Colonic mucosa (tissue), 4 donors: Measurements from ENCODE around the gene MRPL23. TPM values are rescaled to one million over a fixed set of nuclear protein-coding genes. Genes with fewer than 3 reads are reported as not detected.

Source experiments
- DNase-seq: peaks from one replicate; pipeline ENCODE4 v3.0.0-alpha.2; 2020
- H3K27ac ChIP-seq: fragments of 200-600 bp; one replicate; pipeline ENCODE4 v1.8.0; 2021
- H3K27me3 ChIP-seq: fragments of 200-600 bp; one replicate; pipeline ENCODE4 v1.8.0; 2021
- H3K36me3 ChIP-seq: fragments of 200-600 bp; one replicate; pipeline ENCODE4 v1.8.0; 2021
- H3K4me1 ChIP-seq: fragments of 200-600 bp; one replicate; pipeline ENCODE4 v1.8.0; 2021; ENCODE audit warnings: mild to moderate bottlenecking
- H3K4me3 ChIP-seq: fragments of 200-600 bp; one replicate; pipeline ENCODE4 v1.8.0; 2021
- H3K9ac ChIP-seq, 2 donors: one replicate each; pipeline ENCODE4 v1.7.0; 2013; ENCODE audit warnings: control low read depth in 2 of 2, low read depth in 2 of 2, low read length in 2 of 2
- H3K9me3 ChIP-seq: fragments of 200-600 bp; one replicate; pipeline ENCODE4 v1.8.0; 2021
- intact Hi-C: fragments of 100-400 bp; cut with DNase I; formaldehyde crosslinking; loops from one replicate; pipeline ENCODE4 v1.14.1; 2022
- total RNA-seq, 2 donors: library from RNA; stranded (reverse); fragmentation: NEBNext Ultra II Directional in 1 of 2; extraction: Animal tissue kit (Norgen Biotek cat#: 25700) in 1 of 2; gene quantifications; one replicate each; pipeline ENCODE4 v1.2.1, GENCODE V29; 2021
- TF ChIP-seq, protein P1 (sequence below): fragments of 200-600 bp; IDR thresholded peaks from one replicate; pipeline ENCODE4 v1.8.0; 2022; ENCODE audit warnings: antibody characterized with exemption, mild to moderate bottlenecking
- donor health status: healthy.
- donor health status: DM: no; HTN: no; CAD: no.
- donor health status: DM: no; HTN: no; CAD: no.

MRPL23 gene
- total RNA-seq, 2 donors from 2014 or later: 89.4 to 140 TPM

DNA sequence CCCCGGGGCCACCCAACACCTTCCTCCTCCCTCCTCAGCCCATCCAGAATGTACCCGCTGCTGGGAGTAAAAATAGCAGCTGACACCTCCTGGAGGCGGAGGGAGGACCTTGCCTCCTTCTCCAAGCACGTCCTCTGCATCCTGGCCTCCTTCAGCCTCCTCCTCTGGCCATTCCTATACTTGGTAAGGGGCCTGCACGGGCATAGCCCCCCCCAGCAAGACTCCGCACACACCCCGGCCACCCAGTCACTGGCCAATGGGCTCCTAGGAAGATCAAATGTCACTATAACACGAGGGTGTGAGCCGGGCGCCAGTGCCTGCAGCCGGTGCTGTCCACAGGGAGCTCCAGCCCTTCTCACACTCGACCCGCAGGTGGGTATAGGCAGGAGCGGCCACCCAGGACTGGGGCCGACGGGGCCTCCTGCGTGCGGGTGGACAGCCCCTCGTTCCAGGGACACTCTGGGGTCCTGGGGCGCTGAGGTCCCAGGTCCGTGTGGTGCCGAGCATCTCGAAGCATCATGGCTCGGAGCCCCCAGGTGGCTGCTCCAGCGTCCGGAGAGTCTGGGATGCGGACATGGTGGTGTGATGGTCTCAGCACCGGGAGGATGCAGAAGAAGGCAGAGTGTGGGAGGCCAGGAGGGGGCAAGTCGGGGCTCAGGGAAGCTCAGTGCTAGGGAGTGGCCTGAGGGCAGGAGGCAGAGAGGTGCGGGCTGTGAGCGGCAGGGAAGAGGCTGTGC is 27.6 kb upstream of the MRPL23 start, which contains the start of gene TNNT3:
TNNT3 (plus strand) TSS at position 313 of the 737 bp plus-strand sequence. CDS start 3,172 bp downstream, outside the sequence.
- no peaks in the 10 kb centered on the region for H3K27me3 ChIP-seq
- DNase-seq: no peak
- H3K4me1 ChIP-seq: no peaks in the 10 kb centered on the region
- TF ChIP-seq, protein P1, sequence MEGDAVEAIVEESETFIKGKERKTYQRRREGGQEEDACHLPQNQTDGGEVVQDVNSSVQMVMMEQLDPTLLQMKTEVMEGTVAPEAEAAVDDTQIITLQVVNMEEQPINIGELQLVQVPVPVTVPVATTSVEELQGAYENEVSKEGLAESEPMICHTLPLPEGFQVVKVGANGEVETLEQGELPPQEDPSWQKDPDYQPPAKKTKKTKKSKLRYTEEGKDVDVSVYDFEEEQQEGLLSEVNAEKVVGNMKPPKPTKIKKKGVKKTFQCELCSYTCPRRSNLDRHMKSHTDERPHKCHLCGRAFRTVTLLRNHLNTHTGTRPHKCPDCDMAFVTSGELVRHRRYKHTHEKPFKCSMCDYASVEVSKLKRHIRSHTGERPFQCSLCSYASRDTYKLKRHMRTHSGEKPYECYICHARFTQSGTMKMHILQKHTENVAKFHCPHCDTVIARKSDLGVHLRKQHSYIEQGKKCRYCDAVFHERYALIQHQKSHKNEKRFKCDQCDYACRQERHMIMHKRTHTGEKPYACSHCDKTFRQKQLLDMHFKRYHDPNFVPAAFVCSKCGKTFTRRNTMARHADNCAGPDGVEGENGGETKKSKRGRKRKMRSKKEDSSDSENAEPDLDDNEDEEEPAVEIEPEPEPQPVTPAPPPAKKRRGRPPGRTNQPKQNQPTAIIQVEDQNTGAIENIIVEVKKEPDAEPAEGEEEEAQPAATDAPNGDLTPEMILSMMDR: no peak
- intact Hi-C loops: no loop called here
- H3K27ac ChIP-seq: no peak within 1 kb of the TSS
- no peak within 1 kb of the TSS for H3K4me3 ChIP-seq
- no peaks in the 10 kb centered on the region for H3K9me3 ChIP-seq
- no peak within 1 kb of the TSS for H3K9ac ChIP-seq
- no peaks in the 10 kb centered on the region for H3K36me3 ChIP-seq

DNA sequence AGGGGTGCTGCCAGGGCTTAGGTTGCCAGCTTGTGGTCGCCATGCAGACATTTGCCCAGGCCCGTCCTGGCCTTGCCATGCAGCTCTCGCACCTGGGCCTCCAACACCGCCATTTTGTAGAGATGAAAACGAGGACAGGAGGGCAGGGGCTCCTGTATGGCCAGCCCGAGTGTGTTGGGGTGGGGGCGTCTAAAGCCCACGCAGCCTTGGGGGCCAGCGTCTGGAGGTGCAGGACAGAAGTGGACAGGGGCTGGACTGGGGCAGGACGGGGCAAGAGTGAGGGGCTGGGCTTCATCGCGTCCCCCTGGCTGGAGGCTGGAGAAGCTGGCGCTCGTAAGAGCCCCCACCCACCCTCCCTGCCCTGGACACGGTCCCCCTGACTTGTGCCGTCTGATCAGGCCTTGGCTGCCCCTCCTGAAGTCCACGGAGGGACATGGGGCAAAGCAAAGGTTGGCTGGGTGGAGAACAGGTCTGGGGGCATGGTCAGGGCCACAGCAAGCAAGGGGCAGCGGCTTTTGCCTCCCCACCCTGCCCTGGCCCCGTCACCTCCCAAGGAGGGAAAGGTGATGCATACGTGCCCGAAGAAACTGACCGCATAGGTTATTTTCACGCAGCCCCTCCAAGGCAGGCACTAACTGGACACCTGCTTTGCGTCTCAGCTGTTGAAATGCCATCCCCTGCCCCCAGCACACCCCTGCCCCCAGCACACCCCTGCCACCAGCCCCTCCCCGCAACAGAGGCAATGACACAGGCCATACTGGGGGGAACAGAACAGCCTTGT is 26.8 kb upstream of the MRPL23 start:
- H3K9ac ChIP-seq: no peak overlapping the region
- DNase-seq: peak; percentile 14
- intact Hi-C loops: no loop called here
- no peak overlapping the region for H3K27ac ChIP-seq
- no peaks in the 10 kb centered on the region for H3K27me3 ChIP-seq
- TF ChIP-seq, protein P1: no peak
- H3K36me3 ChIP-seq: no peaks in the 10 kb centered on the region
- H3K4me3 ChIP-seq: no peak overlapping the region
- H3K9me3 ChIP-seq: no peaks in the 10 kb centered on the region
- H3K4me1 ChIP-seq: no peaks in the 10 kb centered on the region

DNA sequence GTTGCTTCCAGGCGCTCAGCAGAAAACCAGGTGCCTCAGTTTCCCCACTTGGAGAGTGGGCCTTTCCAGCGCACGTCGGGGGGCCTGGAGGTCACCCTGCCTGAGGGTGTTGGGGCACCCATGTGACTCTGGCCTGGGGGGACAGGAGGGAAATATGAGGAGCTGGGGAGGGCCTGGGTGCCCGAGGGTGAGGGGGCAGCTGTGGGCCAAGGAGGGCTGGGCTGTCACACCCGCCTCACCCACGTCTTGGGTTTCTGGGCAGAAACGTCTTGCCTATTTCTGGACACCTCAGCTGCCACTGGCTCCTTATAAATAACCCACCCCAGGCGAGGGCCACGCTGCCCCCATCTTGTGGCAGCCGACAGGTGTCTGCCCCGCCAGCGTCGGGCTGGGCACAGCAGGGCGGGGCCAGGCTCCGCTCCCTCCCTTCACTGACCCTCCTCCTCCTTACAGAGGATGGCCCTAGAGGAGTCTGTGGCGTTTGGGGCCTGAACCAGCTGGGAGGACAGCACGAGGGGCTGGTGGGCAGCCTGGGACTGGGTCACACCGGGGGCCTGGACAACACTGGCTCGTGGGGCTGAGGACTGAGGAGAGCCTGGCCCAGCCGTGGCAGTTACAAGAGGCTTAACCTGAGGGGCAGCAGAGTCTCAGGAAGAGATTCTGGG is 26.1 kb upstream of the MRPL23 start:
- intact Hi-C loops: no loop called here
- H3K4me3 ChIP-seq: no peak overlapping the region
- H3K27ac ChIP-seq: no peak overlapping the region
- H3K9ac ChIP-seq: no peak overlapping the region
- peak; percentile 15 for DNase-seq
- no peaks in the 10 kb centered on the region for H3K4me1 ChIP-seq
- no peaks in the 10 kb centered on the region for H3K9me3 ChIP-seq
- no peaks in the 10 kb centered on the region for H3K36me3 ChIP-seq
- no peaks in the 10 kb centered on the region for H3K27me3 ChIP-seq
- TF ChIP-seq, protein P1: no peak

DNA sequence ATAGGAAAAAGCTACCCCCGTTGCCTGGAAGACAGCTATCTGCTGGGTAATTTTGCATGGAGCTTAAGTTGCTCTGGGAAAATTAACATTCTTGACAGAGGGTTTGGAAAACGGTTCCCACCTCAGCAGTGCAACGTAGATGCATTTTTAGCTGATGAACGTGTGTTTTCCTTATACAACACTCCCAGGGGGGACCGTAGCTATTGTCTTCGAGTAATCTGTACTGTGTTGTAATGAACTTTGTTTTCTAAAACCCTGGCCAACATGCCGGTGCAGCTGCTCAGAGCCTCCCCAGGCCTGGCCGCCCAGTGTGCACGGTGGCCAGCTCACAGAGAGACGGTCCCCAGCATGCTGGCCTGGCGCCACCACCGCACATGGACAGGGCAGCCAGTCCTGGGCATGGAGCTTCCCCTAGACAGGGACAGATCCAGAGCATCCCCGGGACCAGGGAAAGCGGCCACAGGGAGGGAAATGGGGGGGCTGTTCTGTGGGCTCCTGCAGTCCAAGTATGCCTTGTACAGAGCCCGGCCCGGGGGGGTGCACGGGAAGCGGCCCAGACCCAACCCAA is 25.5 kb upstream of the MRPL23 start:
- no peak overlapping the region for H3K4me3 ChIP-seq
- no peaks in the 10 kb centered on the region for H3K9me3 ChIP-seq
- H3K9ac ChIP-seq: no peak overlapping the region
- H3K36me3 ChIP-seq: no peaks in the 10 kb centered on the region
- H3K4me1 ChIP-seq: no peaks in the 10 kb centered on the region
- no peak overlapping the region for H3K27ac ChIP-seq
- intact Hi-C loops: no loop called here
- TF ChIP-seq, protein P1: no peak
- DNase-seq: peak; percentile 16
- no peaks in the 10 kb centered on the region for H3K27me3 ChIP-seq

DNA sequence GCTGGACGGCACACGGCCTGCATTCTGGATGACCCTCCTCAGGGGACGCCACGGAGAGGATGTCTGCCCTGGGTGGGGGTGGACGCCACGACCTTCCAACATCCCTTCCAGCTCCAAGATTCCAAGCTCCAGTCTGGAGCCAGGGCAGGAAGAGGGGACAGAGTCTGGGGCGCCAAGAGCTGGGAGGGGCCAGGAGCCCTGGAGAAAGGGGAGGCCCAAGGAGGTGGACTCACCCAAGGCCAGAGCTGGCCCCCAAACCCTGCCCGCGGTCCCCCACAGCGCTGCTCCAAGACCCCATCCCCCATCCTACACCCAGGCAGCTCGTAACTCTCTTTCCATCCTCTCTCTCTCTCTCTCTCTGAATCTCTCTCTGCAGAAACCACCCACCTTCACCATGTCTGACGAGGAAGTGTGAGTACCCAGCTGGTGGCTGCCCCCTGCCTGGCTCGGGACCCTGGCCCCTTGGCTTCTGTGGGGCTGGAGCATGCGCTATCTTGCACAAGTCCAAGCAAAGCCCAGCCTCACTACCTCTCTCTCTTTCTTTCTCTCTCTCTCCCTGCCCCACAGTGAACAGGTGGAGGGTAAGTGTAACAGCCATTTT is 24.6 kb upstream of the MRPL23 start:
- Histone ChIP-seq H3K9me3 (no peaks in the 10 kb centered on the region), H3K27ac (no peak overlapping the region), H3K4me3 (no peak overlapping the region), H3K9ac (no peak overlapping the region), H3K36me3 (no peaks in the 10 kb centered on the region), H3K4me1 (no peaks in the 10 kb centered on the region), H3K27me3 (no peaks in the 10 kb centered on the region)
- TF ChIP-seq, protein P1: no peak
- peak; percentile 14 for DNase-seq
- intact Hi-C loops: no loop called here
